ENCODE data around the gene GATC.

The GATC gene

GRCh38 chr12:120488057-120488640, 41.9 kb downstream of the GATC start:
- H3K4me3 ChIP-seq (ENCODE audit: control insufficient read depth, low read depth, low read length), result no peak overlapping the region
- no peak for DNase-seq (ENCODE audit: low read depth)
- no peak for TF ChIP-seq CTCF (conservative IDR thresholded peaks at IDR 0.05; ENCODE audit: control insufficient read depth, insufficient read depth, low read depth, low read length)

- H3K4me3 ChIP-seq (ENCODE audit: control insufficient read depth, low read depth, low read length), result no peak overlapping the region
- no peak for TF ChIP-seq CTCF (conservative IDR thresholded peaks at IDR 0.05; ENCODE audit: control insufficient read depth, insufficient read depth, low read depth, low read length)
- DNase-seq (ENCODE audit: low read depth), result peak; percentile 60
These were observed 42.8 kb downstream of the GATC start for GRCh38 chr12:120489018-120489417.

GRCh38 chr12:120490325-120490724, 44.1 kb downstream of the GATC start:
- no peak for DNase-seq (ENCODE audit: low read depth)
- TF ChIP-seq CTCF (conservative IDR thresholded peaks at IDR 0.05; ENCODE audit: control insufficient read depth, insufficient read depth, low read depth, low read length), result no peak
- no peak overlapping the region for H3K4me3 ChIP-seq (ENCODE audit: control insufficient read depth, low read depth, low read length)

GRCh38 chr12:120490833-120491512, 44.7 kb downstream of the GATC start:
- TF ChIP-seq CTCF (conservative IDR thresholded peaks at IDR 0.05; ENCODE audit: control insufficient read depth, insufficient read depth, low read depth, low read length), result no peak
- no peak for DNase-seq (ENCODE audit: low read depth)
- no peak overlapping the region for H3K4me3 ChIP-seq (ENCODE audit: control insufficient read depth, low read depth, low read length)

- DNase-seq (ENCODE audit: low read depth), result no peak
- H3K4me3 ChIP-seq (ENCODE audit: control insufficient read depth, low read depth, low read length), result peak overlapping the region; percentile 69
- TF ChIP-seq CTCF (conservative IDR thresholded peaks at IDR 0.05; ENCODE audit: control insufficient read depth, insufficient read depth, low read depth, low read length), result no peak
These were observed 49.0 kb downstream of the GATC start for GRCh38 chr12:120495186-120495730.

GRCh38 chr12:120495731-120496412, 49.6 kb downstream of the GATC start, which contains the start of gene DYNLL1:
Gene DYNLL1, plus strand, starts transcription at chr12:120496113. Its CDS starts 309 bp downstream, at chr12:120496422.
- peak; percentile 94 for DNase-seq (ENCODE audit: low read depth)
- TF ChIP-seq CTCF (conservative IDR thresholded peaks at IDR 0.05; ENCODE audit: control insufficient read depth, insufficient read depth, low read depth, low read length), result no peak
- H3K4me3 ChIP-seq (ENCODE audit: control insufficient read depth, low read depth, low read length), result peak within 1 kb of the TSS; percentile 96
